Measurements from ENCODE around the gene SH3RF3. TPM values are rescaled to one million over a fixed set of nuclear protein-coding genes. Genes with fewer than 3 reads are reported as not detected.

The SH3RF3 gene
- total RNA-seq, 1 experiment from 2014 or later = 4.9 TPM

- in situ Hi-C loops (cut with HindIII; ENCODE audit: low pct_unique_long_range_greater_than_20kb, low sequenced_read_pairs) (no loop called here), intact Hi-C loops (cut with micrococcal nuclease; ENCODE audit: unreplicated experiment) (no loop called here)
- ATAC-seq (no peak), DNase-seq (ENCODE audit: low read depth, low spot score) (no peak)
- Histone ChIP-seq H3K9me3 (ENCODE audit: control insufficient read depth, insufficient read depth, low read depth, low read length) (no peaks in the 10 kb centered on the region), H3K36me3 (ENCODE audit: control insufficient read depth, insufficient read depth, low read length) (no peaks in the 10 kb centered on the region), H3K4me3 (ENCODE audit: low read depth in 2 of 2, low read length in 2 of 2) (no peak overlapping the region), H3K27me3 (ENCODE audit: control insufficient read depth, insufficient read depth, low read length) (no peaks in the 10 kb centered on the region), H3K4me1 (ENCODE audit: control insufficient read depth, insufficient read depth, low read length) (no peaks in the 10 kb centered on the region), H3K27ac (ENCODE audit: low read length) (no peak overlapping the region)
- POLR2A ChIA-PET = no interaction called here
- no TSS peak for BruUV-seq (replicated peaks)
- TF ChIP-seq SIN3A (IDR thresholded peaks at IDR 0.05; ENCODE audit: borderline replicate concordance, insufficient read depth, low read depth, low read length) = no peak
- no peak for TF ChIP-seq TCF7L2 (IDR thresholded peaks at IDR 0.05; ENCODE audit: low read depth, low read length)
- CTCF ChIA-PET = no interaction called here
Measured at GRCh38 chr2:109497463-109497862, 368.5 kb downstream of the SH3RF3 start.

DNA sequence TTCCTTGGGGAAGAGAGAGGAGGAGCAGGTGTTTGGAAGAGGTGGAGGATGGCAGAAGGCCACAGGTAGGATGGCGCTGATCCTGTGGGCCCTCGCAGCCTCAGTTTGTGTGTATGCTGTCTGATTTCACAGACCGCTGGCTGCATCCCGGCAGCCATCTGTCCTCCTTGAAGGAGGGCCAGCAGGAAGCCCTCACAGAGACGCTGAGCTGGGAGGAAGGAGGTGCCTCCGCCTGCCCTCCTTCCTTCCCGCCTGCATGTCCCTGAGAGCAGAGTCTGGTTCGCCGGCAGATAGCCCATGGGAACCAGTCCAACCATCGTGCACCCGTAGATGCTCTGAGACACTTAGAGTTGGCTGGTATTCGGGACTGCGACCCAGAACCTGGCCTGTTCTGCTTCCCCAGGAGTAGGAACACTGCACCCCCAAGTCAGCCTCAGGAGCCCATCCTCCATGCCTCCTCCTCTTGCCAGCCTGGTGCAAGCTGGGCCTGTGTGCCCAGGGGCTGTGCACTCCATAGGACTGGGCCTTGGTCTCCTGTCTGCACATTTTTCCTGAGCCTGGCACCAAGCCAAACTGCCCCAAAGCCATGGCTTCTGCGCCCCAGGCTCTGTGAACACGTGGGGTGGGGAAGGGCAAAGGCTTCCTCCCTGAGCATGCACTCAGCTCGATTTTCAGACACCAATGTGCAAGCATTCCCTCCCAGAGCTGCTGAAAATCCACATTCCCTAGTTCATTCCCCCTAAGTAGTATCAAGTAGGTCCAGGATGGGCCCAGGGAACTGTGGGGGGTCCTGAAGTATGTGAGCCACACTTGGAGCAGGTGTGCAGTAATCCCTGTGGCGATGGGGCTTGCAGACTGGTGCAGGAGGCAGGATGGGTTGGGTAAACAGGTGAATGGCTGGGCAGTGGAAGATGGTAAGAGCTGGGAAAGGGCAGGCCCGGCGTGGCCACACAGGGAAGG is 369.2 kb downstream of the SH3RF3 start:
- DNase-seq (ENCODE audit: low read depth, low spot score) = no peak
- CTCF ChIA-PET = no interaction called here
- no peak for ATAC-seq
- in situ Hi-C loops (cut with HindIII; ENCODE audit: low pct_unique_long_range_greater_than_20kb, low sequenced_read_pairs) (no loop called here), intact Hi-C loops (cut with micrococcal nuclease; ENCODE audit: unreplicated experiment) (no loop called here)
- POLR2A ChIA-PET = no interaction called here
- H3K9me3 ChIP-seq (ENCODE audit: control insufficient read depth, insufficient read depth, low read depth, low read length) = no peaks in the 10 kb centered on the region
- H3K27ac ChIP-seq (ENCODE audit: low read length) = no peak overlapping the region
- no peak for TF ChIP-seq SIN3A (IDR thresholded peaks at IDR 0.05; ENCODE audit: borderline replicate concordance, insufficient read depth, low read depth, low read length)
- no peaks in the 10 kb centered on the region for H3K4me1 ChIP-seq (ENCODE audit: control insufficient read depth, insufficient read depth, low read length)
- BruUV-seq (replicated peaks) = no TSS peak
- no peak overlapping the region for H3K4me3 ChIP-seq (ENCODE audit: low read depth in 2 of 2, low read length in 2 of 2)
- no peaks in the 10 kb centered on the region for H3K36me3 ChIP-seq (ENCODE audit: control insufficient read depth, insufficient read depth, low read length)
- H3K27me3 ChIP-seq (ENCODE audit: control insufficient read depth, insufficient read depth, low read length) = no peaks in the 10 kb centered on the region

- Histone ChIP-seq H3K9me3 (ENCODE audit: control insufficient read depth, insufficient read depth, low read depth, low read length) (no peaks in the 10 kb centered on the region), H3K4me3 (ENCODE audit: low read depth in 2 of 2, low read length in 2 of 2) (no peak overlapping the region), H3K36me3 (ENCODE audit: control insufficient read depth, insufficient read depth, low read length) (no peaks in the 10 kb centered on the region), H3K4me1 (ENCODE audit: control insufficient read depth, insufficient read depth, low read length) (no peaks in the 10 kb centered on the region), H3K27ac (ENCODE audit: low read length) (no peak overlapping the region), H3K27me3 (ENCODE audit: control insufficient read depth, insufficient read depth, low read length) (no peaks in the 10 kb centered on the region)
- ATAC-seq (no peak), DNase-seq (ENCODE audit: low read depth, low spot score) (no peak)
- in situ Hi-C loops (cut with HindIII; ENCODE audit: low pct_unique_long_range_greater_than_20kb, low sequenced_read_pairs) (no loop called here), intact Hi-C loops (cut with micrococcal nuclease; ENCODE audit: unreplicated experiment) (no loop called here)
- no peak for TF ChIP-seq REST (IDR thresholded peaks at IDR 0.05; ENCODE audit: insufficient read depth in 1 of 2, low read depth in 2 of 2, low read length in 1 of 2)
- TF ChIP-seq SIN3A (IDR thresholded peaks at IDR 0.05; ENCODE audit: borderline replicate concordance, insufficient read depth, low read depth, low read length) = no peak
- no peak for TF ChIP-seq POLR2AphosphoS5 (IDR thresholded peaks at IDR 0.05; ENCODE audit: low read depth, low read length)
- no peak for TF ChIP-seq CTCF (IDR thresholded peaks at IDR 0.05)
- TF ChIP-seq TCF7L2 (IDR thresholded peaks at IDR 0.05; ENCODE audit: low read depth, low read length) = no peak
- no TSS peak for BruUV-seq (replicated peaks)
- CTCF ChIA-PET = no interaction called here
- POLR2A ChIA-PET = no interaction called here
Measured at GRCh38 chr2:109498906-109499305, 369.9 kb downstream of the SH3RF3 start.

Data from Panc1 (cell line).